OCI-LY7 (cell line): ENCODE data around the gene MYLK.

ENCODE experiments used
- CTCF ChIP-seq: fragments of 200-600 bp; sonication (generic); conservative IDR thresholded peaks from 2 replicates; pipeline ENCODE4 v1.5.1; 2014; ENCODE audit warnings: mild to moderate bottlenecking, antibody characterized with exemption, low read length, moderate library complexity, mixed read lengths
- EZH2phosphoT487 ChIP-seq: fragments of 200-600 bp; sonication (generic); IDR thresholded peaks from 2 replicates; pipeline ENCODE4 v1.6.1; 2018; ENCODE audit warnings: low read depth, borderline replicate concordance, mild to moderate bottlenecking, mixed run types, antibody characterized with exemption, low read length, moderate library complexity, mixed read lengths

- TF ChIP-seq CTCF, result peak; percentile 64
- TF ChIP-seq EZH2phosphoT487, result no peak
These were observed 227.4 kb downstream of the MYLK start for GRCh38 chr3:123656691-123657090.
